ENCODE measurements around the gene TBL3.

DNA sequence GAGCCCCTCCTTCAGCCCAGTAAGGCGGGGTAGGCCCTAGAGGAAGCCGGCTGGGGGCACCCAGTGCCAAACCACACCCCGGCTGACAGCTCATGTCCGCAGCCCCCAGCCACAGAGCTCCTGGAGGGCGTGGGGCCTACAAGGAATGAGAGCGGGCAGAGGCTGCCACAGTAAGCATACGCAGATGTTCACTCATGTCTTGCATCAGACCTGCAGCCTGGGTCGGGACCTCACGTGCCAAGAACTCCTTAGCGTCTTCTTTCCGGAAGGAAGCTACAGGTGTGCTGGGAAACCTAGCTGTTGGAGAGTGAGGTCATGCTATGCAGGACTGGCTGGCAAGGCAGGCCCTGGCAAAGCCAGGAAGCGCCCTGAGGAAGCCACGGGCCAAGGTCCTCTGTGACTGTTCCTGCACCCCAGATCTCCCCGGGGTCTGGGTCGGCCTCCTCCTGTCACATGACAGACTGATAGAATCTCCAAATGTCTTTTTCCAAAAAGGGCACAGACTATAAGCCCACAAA lies 36.2 kb downstream of the TBL3 start:
- TF ChIP-seq, protein P1, sequence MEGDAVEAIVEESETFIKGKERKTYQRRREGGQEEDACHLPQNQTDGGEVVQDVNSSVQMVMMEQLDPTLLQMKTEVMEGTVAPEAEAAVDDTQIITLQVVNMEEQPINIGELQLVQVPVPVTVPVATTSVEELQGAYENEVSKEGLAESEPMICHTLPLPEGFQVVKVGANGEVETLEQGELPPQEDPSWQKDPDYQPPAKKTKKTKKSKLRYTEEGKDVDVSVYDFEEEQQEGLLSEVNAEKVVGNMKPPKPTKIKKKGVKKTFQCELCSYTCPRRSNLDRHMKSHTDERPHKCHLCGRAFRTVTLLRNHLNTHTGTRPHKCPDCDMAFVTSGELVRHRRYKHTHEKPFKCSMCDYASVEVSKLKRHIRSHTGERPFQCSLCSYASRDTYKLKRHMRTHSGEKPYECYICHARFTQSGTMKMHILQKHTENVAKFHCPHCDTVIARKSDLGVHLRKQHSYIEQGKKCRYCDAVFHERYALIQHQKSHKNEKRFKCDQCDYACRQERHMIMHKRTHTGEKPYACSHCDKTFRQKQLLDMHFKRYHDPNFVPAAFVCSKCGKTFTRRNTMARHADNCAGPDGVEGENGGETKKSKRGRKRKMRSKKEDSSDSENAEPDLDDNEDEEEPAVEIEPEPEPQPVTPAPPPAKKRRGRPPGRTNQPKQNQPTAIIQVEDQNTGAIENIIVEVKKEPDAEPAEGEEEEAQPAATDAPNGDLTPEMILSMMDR (IDR thresholded peaks at IDR 0.05) = no peak
- TF ChIP-seq EP300 (IDR thresholded peaks at IDR 0.05) = no peak
- no peak for TF ChIP-seq POLR2A (IDR thresholded peaks at IDR 0.05)
- TF ChIP-seq POLR2AphosphoS5 (IDR thresholded peaks at IDR 0.05) = peak in 1 of 2 donors; percentile 51

All from upper lobe of left lung (tissue), 4 donors.